H1 (cell line): ENCODE measurements around the gene CDC73.

Experiments
- EP300 ChIP-seq, 2 experiments: IDR thresholded peaks; 1 replicate in 1 of 2; 2 replicates in 1 of 2; pipeline ENCODE4 v1.6.1; 2011 to 2012; ENCODE audit warnings: low read depth in 2 of 2, low read length in 2 of 2, mild to moderate bottlenecking in 2 of 2, borderline replicate concordance in 1 of 2, inconsistent platforms in 1 of 2, moderate library complexity in 1 of 2
- NRF1 ChIP-seq: IDR thresholded peaks from 2 replicates; pipeline ENCODE4 v1.6.1; 2011; ENCODE audit warnings: mild to moderate bottlenecking, low read depth, low read length, improper control_type of control experiment
- TF ChIP-seq, protein P1 (sequence below), 3 experiments: IDR thresholded peaks; 1 replicate in 2 of 3; 2 replicates in 1 of 3; pipeline versions ENCODE4 v1.5.1 to v1.6.1; 2011; ENCODE audit warnings: low read length in 3 of 3, mild to moderate bottlenecking in 3 of 3, inconsistent platforms in 2 of 3, low read depth in 1 of 3, moderate library complexity in 1 of 3; ENCODE audit not compliant: insufficient read depth in 1 of 3; ENCODE audit errors: control extremely low read depth in 1 of 3
- TF ChIP-seq, protein P2 (sequence below): IDR thresholded peaks from 2 replicates; pipeline ENCODE4 v1.6.1; 2011; ENCODE audit warnings: low read length, improper control_type of control experiment

DNA sequence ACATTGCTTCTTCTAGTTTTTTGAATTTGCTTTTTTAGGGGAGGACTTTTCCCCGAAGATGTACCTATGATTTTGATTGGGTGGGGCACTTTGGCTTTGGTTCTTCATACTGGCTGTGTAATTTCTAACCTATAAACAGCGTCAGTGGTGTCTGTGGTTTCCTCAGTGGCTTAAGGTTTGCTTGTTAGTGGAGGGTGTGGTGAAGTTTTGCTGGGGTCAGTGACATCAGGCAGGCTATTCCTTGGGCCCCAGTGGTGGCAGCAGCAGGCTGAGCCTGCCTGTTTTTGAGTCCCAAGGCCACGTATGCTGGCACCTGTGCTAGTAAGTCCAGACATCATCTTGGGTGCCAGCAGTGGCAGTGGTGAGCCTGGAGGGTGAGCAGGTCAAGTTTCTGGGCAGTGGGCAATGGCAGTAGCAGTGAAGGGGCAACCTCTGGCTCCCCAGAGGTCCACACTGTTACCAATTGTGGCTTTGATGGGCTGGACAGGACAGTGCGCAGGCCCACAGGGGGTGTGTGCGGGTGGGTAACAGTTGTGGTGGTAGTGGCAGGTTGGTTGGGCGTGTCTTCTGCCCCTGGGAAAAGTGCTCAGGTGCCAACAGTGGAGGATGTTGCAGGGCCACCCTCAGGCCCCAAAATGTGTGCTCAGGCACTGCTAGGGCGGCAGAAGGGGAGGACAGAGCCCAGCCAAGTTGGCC is 119.4 kb downstream of the CDC73 start:
- TF ChIP-seq, protein P1, sequence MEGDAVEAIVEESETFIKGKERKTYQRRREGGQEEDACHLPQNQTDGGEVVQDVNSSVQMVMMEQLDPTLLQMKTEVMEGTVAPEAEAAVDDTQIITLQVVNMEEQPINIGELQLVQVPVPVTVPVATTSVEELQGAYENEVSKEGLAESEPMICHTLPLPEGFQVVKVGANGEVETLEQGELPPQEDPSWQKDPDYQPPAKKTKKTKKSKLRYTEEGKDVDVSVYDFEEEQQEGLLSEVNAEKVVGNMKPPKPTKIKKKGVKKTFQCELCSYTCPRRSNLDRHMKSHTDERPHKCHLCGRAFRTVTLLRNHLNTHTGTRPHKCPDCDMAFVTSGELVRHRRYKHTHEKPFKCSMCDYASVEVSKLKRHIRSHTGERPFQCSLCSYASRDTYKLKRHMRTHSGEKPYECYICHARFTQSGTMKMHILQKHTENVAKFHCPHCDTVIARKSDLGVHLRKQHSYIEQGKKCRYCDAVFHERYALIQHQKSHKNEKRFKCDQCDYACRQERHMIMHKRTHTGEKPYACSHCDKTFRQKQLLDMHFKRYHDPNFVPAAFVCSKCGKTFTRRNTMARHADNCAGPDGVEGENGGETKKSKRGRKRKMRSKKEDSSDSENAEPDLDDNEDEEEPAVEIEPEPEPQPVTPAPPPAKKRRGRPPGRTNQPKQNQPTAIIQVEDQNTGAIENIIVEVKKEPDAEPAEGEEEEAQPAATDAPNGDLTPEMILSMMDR (IDR thresholded peaks at IDR 0.05; ENCODE audit: control extremely low read depth in 1 of 3, insufficient read depth in 1 of 3, low read depth in 1 of 3, low read length in 3 of 3): no peak
- no peak for TF ChIP-seq EP300 (IDR thresholded peaks at IDR 0.05; ENCODE audit: borderline replicate concordance in 1 of 2, low read depth in 2 of 2, low read length in 2 of 2)
- TF ChIP-seq, protein P2, sequence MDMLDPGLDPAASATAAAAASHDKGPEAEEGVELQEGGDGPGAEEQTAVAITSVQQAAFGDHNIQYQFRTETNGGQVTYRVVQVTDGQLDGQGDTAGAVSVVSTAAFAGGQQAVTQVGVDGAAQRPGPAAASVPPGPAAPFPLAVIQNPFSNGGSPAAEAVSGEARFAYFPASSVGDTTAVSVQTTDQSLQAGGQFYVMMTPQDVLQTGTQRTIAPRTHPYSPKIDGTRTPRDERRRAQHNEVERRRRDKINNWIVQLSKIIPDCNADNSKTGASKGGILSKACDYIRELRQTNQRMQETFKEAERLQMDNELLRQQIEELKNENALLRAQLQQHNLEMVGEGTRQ: no peak
- no peak for TF ChIP-seq NRF1
